ENCODE data around the gene ZNF416. TPM values are rescaled to one million over a fixed set of nuclear protein-coding genes. Genes with fewer than 3 reads are reported as not detected.
A peak's percentile ranks its signal among the peaks of the same experiment; 100 is the strongest.

ZNF416 gene
- total and polyA plus RNA-seq, 2 experiments from 2014 or later = 4.3 to 11.9 TPM

DNA sequence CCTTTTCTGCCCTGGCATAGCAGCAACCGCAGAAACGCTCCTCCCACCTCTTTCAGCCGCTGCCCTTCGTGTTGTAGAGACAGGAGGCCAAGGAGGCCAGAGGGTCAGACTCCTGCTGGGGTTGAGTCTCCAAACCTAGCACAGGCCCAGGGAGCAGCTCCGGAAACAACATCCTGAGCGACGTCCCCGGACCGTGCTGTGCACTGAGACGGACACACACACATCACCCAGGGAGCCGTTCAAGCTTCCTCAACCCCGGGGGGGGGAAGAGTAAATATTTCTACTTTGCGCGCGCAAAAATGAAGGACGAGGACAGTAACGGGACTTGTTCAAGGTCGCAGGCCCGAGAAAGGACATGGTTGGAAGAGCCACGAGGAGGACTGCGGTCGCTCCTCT, 19.7 kb downstream of the ZNF416 start:
- Histone ChIP-seq H3K79me2 (replicated peaks; ENCODE audit: insufficient read depth) (peaks cover 22% of the 10 kb centered on the region), H3K4me1 (ENCODE audit: insufficient read depth) (peaks cover 6% of the 10 kb centered on the region), H3K4me3 (peak overlapping the region; percentile 96), H2AFZ (peak overlapping the region; percentile 93), H4K20me1 (replicated peaks; ENCODE audit: insufficient read depth) (peaks cover 9% of the 10 kb centered on the region), H3K27me3 (ENCODE audit: insufficient read depth) (no peaks in the 10 kb centered on the region), H3K4me2 (peak overlapping the region; percentile 96), H3K9me2 (ENCODE audit: insufficient read depth) (peaks cover 8% of the 10 kb centered on the region; the same call in 1 of the 2 replicates), H3K36me3 (ENCODE audit: insufficient read depth) (peaks cover 19% of the 10 kb centered on the region; the same call in 1 of the 2 replicates), H3K27ac (ENCODE audit: low read depth) (no peak overlapping the region), H3F3A (replicated peaks; ENCODE audit: low read depth) (no peaks in the 10 kb centered on the region)
- peaks cover 49% of the 10 kb centered on the region for H3K36me3 Mint-ChIP-seq (ENCODE audit: low read depth)
- peaks cover 11% of the 10 kb centered on the region for H3K4me1 Mint-ChIP-seq
- no peaks in the 10 kb centered on the region for H3K27me3 Mint-ChIP-seq (ENCODE audit: insufficient read depth, low read depth, poor library complexity)
- no peak for TF ChIP-seq JUNB (IDR thresholded peaks at IDR 0.05; ENCODE audit: unreplicated experiment)
- TF ChIP-seq, protein P1, sequence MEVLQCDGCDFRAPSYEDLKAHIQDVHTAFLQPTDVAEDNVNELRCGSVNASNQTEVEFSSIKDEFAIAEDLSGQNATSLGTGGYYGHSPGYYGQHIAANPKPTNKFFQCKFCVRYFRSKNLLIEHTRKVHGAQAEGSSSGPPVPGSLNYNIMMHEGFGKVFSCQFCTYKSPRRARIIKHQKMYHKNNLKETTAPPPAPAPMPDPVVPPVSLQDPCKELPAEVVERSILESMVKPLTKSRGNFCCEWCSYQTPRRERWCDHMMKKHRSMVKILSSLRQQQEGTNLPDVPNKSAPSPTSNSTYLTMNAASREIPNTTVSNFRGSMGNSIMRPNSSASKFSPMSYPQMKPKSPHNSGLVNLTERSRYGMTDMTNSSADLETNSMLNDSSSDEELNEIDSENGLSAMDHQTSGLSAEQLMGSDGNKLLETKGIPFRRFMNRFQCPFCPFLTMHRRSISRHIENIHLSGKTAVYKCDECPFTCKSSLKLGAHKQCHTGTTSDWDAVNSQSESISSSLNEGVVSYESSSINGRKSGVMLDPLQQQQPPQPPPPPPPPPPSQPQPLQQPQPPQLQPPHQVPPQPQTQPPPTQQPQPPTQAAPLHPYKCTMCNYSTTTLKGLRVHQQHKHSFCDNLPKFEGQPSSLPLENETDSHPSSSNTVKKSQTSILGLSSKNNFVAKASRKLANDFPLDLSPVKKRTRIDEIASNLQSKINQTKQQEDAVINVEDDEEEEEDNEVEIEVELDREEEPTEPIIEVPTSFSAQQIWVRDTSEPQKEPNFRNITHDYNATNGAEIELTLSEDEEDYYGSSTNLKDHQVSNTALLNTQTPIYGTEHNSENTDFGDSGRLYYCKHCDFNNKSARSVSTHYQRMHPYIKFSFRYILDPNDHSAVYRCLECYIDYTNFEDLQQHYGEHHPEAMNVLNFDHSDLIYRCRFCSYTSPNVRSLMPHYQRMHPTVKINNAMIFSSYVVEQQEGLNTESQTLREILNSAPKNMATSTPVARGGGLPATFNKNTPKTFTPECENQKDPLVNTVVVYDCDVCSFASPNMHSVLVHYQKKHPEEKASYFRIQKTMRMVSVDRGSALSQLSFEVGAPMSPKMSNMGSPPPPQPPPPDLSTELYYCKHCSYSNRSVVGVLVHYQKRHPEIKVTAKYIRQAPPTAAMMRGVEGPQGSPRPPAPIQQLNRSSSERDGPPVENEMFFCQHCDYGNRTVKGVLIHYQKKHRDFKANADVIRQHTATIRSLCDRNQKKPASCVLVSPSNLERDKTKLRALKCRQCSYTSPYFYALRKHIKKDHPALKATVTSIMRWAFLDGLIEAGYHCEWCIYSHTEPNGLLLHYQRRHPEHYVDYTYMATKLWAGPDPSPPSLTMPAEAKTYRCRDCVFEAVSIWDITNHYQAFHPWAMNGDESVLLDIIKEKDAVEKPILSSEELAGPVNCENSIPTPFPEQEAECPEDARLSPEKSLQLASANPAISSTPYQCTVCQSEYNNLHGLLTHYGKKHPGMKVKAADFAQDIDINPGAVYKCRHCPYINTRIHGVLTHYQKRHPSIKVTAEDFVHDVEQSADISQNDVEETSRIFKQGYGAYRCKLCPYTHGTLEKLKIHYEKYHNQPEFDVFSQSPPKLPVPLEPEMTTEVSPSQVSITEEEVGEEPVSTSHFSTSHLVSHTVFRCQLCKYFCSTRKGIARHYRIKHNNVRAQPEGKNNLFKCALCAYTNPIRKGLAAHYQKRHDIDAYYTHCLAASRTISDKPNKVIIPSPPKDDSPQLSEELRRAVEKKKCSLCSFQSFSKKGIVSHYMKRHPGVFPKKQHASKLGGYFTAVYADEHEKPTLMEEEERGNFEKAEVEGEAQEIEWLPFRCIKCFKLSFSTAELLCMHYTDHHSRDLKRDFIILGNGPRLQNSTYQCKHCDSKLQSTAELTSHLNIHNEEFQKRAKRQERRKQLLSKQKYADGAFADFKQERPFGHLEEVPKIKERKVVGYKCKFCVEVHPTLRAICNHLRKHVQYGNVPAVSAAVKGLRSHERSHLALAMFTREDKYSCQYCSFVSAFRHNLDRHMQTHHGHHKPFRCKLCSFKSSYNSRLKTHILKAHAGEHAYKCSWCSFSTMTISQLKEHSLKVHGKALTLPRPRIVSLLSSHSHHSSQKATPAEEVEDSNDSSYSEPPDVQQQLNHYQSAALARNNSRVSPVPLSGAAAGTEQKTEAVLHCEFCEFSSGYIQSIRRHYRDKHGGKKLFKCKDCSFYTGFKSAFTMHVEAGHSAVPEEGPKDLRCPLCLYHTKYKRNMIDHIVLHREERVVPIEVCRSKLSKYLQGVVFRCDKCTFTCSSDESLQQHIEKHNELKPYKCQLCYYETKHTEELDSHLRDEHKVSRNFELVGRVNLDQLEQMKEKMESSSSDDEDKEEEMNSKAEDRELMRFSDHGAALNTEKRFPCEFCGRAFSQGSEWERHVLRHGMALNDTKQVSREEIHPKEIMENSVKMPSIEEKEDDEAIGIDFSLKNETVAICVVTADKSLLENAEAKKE (CRISPR knock-in tag; IDR thresholded peaks at IDR 0.05) = no peak
- TF ChIP-seq, protein P2, sequence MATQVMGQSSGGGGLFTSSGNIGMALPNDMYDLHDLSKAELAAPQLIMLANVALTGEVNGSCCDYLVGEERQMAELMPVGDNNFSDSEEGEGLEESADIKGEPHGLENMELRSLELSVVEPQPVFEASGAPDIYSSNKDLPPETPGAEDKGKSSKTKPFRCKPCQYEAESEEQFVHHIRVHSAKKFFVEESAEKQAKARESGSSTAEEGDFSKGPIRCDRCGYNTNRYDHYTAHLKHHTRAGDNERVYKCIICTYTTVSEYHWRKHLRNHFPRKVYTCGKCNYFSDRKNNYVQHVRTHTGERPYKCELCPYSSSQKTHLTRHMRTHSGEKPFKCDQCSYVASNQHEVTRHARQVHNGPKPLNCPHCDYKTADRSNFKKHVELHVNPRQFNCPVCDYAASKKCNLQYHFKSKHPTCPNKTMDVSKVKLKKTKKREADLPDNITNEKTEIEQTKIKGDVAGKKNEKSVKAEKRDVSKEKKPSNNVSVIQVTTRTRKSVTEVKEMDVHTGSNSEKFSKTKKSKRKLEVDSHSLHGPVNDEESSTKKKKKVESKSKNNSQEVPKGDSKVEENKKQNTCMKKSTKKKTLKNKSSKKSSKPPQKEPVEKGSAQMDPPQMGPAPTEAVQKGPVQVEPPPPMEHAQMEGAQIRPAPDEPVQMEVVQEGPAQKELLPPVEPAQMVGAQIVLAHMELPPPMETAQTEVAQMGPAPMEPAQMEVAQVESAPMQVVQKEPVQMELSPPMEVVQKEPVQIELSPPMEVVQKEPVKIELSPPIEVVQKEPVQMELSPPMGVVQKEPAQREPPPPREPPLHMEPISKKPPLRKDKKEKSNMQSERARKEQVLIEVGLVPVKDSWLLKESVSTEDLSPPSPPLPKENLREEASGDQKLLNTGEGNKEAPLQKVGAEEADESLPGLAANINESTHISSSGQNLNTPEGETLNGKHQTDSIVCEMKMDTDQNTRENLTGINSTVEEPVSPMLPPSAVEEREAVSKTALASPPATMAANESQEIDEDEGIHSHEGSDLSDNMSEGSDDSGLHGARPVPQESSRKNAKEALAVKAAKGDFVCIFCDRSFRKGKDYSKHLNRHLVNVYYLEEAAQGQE (IDR thresholded peaks at IDR 0.05; ENCODE audit: unreplicated experiment) = no peak
- TF ChIP-seq NANOG (IDR thresholded peaks at IDR 0.05; ENCODE audit: borderline replicate concordance) = no peak
- no peak for TF ChIP-seq EZH2 (IDR thresholded peaks at IDR 0.05; ENCODE audit: low read depth, unreplicated experiment)
- ATAC-seq = peak; percentile 68
- H3K4me3 Mint-ChIP-seq = peak overlapping the region; percentile 99
- peak; percentile 55 for DNase-seq (ENCODE audit: low spot score)
- H3K27ac Mint-ChIP-seq = peak overlapping the region; percentile 93
- peaks cover 44% of the 10 kb centered on the region for H3K9me3 Mint-ChIP-seq
